Measurements from ENCODE around the gene INPP5B. TPM values are rescaled to one million over a fixed set of nuclear protein-coding genes. Genes with fewer than 3 reads are reported as not detected.
A peak's percentile ranks its signal among the peaks of the same experiment; 100 is the strongest.
"Not testable (repeated sequence)": the region's sequence is repeated elsewhere in the genome, so short reads cannot be mapped to it uniquely, and the experiment has no call there.

The INPP5B gene
- total RNA-seq, 2 experiments from 2014 or later = 26.3 to 26.7 TPM

DNA sequence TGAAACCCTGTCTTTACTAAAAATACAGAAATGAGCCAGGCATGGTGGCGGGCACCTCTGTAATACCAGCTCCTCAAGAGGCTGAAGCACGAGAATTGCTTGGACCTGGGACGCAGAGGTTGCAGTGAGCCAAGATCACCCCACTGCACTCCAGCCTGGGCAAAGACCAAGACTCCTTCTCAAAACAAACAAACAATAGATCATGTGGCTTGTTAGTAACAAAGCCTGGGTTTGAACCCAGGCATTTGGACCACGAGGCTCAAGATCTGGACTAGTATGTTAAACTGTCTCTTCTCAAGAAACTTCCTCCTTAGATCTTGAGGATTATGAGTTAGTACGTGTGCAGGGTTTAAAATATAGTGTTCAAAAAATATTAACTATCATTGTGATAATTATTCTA is 1.6 kb downstream of the INPP5B start:
- no peaks in the 10 kb centered on the region for H3K9me3 Mint-ChIP-seq
- ChIA-PET POLR2A (interaction anchor here (2.1 kb wide), 1 partner anchor 14 kb away, joined by 7 read pairs; no protein-coding TSS in a partner anchor), CTCF (no interaction called here)
- H3K27me3 Mint-ChIP-seq = no peaks in the 10 kb centered on the region
- H3K4me1 Mint-ChIP-seq = peaks cover 12% of the 10 kb centered on the region
- no peak overlapping the region for H3K4me3 Mint-ChIP-seq
- H3K36me3 Mint-ChIP-seq (ENCODE audit: low read depth) = no peaks in the 10 kb centered on the region
- DNase-seq = no peak
- no peak overlapping the region for H3K27ac Mint-ChIP-seq

DNA sequence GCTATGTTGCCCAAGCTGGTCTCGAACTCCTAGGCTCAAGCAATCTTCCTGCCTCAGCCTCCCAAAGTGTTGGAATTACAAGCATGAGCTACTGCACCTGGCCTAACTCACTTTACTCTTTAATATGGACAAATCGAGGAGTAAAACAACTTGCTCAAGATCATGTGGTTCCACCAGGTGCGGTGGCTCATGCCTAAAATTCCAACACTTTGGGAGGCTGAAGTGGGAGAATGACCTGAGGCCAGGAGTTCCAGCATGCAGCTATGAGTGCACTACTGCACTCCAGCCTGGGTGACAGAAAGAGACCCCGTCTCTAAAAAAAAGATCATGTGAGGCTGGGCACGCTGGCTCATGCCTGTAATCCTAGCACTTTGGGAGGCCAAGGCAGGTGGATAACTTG is 2.0 kb downstream of the INPP5B start:
- no peak overlapping the region for H3K4me3 Mint-ChIP-seq
- CTCF ChIA-PET = no interaction called here
- no peaks in the 10 kb centered on the region for H3K36me3 Mint-ChIP-seq (ENCODE audit: low read depth)
- no peaks in the 10 kb centered on the region for H3K27me3 Mint-ChIP-seq
- H3K4me1 Mint-ChIP-seq = peaks cover 12% of the 10 kb centered on the region
- no peak for DNase-seq
- POLR2A ChIA-PET = interaction anchor here (2.1 kb wide), 1 partner anchor 14 kb away, joined by 7 read pairs; no protein-coding TSS in a partner anchor
- H3K9me3 Mint-ChIP-seq = no peaks in the 10 kb centered on the region
- H3K27ac Mint-ChIP-seq = no peak overlapping the region

DNA sequence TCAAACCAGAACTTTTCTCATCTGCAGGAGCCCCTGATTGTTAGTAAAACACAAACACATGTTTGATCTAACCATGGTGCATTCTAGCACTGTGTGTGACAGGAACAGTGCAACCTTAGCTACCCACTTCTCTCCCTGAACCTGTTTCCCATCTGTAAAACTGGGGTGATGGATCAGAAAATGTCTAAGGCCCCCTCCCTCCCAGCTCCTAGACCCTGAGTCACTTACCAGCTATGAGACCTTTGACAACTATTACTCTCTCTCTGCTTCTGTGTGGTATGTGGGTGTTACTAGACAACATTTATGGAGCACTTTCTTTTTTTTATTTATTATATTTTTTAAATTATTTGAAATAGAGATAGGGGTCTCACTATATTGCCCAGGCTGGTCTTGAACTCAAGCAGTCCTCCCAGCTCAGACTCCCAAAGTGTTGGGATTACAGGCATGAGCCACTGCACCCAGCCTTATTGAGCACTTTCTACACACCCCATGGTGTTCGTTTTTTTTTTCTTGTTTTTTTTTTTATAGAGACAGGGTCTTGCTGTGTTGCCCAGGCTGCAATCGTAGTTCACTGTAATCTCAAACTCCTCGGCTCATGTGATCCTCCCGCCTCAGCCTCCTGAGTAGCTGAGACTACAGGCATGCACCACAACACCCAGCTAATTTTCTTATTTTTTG is 2.6 kb downstream of the INPP5B start:
- Mint-ChIP-seq H3K9me3 (no peaks in the 10 kb centered on the region), H3K36me3 (ENCODE audit: low read depth) (no peaks in the 10 kb centered on the region), H3K4me1 (peaks cover 12% of the 10 kb centered on the region), H3K27ac (no peak overlapping the region), H3K4me3 (no peak overlapping the region), H3K27me3 (no peaks in the 10 kb centered on the region)
- CTCF ChIA-PET = no interaction called here
- DNase-seq = no peak
- POLR2A ChIA-PET = interaction anchor here (2.1 kb wide), 1 partner anchor 13 kb away, joined by 7 read pairs; no protein-coding TSS in a partner anchor

DNA sequence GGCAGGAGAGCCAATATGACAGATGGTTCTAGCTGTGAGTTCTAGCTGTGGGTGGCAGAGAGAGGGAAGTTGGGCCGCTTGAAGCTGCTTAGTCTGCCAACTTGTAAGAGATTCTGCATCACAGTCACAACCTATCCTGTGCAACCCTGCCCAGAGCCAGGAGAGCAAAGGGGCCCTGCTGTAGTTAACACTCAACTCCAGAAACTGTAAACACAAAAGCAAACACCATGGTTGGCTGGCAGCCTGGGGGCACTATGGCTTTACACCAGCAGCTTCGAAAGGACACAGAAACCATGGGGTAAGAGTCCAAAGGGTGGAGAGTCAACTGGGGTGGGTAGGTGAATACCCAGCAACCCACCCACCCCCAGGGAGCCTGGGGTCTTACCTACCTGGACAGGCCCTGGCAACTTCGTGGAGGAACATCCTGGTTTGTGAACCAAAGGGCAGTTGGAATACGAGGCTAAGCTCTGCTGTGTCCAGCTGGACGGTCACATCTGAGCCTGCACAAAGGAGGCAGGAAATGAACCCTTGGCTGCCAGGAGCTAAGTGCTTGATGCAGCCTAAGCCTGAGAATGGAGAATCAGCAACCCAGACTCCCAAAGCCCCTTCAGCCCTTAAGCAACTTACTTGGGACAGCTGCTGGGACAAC is 6.4 kb downstream of the INPP5B start:
- no peaks in the 10 kb centered on the region for H3K27me3 Mint-ChIP-seq
- peaks cover 5% of the 10 kb centered on the region for H3K36me3 Mint-ChIP-seq (ENCODE audit: low read depth)
- no peak for DNase-seq
- H3K27ac Mint-ChIP-seq = no peak overlapping the region
- no peaks in the 10 kb centered on the region for H3K9me3 Mint-ChIP-seq
- CTCF ChIA-PET = no interaction called here
- no peak overlapping the region for H3K4me3 Mint-ChIP-seq
- POLR2A ChIA-PET = interaction anchor here (1.2 kb wide), 1 partner anchor 9 kb away, joined by 3 read pairs; no protein-coding TSS in a partner anchor
- no peaks in the 10 kb centered on the region for H3K4me1 Mint-ChIP-seq

DNA sequence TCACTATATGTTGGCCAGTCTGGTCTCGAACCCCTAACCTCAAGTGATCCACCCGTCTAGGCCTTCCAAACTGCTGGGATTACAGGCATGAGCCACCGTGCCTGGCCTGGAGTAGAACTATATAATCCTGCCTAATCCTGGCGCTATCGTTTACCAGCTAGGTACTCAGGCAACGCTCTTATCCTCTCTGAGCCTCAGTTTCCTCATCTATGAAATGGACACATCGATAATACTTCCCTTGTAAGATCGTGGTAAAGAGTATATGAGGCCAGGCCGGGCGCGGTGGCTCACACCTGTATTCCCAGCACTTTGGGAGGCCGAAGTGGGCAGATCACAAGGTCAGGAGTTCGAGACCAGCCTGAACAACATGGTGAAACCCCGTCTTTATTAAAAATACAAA is 10.1 kb downstream of the INPP5B start:
- CTCF ChIA-PET = interaction anchor here (0.6 to 2.6 kb wide), 2 partner anchors 10 to 34 kb away, joined by 3 to 8 read pairs; partner anchors contain the start of gene INPP5B
- POLR2A ChIA-PET; DNase-seq; H3K27ac Mint-ChIP-seq; H3K27me3 Mint-ChIP-seq; H3K9me3 Mint-ChIP-seq; H3K4me1 Mint-ChIP-seq; H3K4me3 Mint-ChIP-seq; H3K36me3 Mint-ChIP-seq (ENCODE audit: low read depth): not testable (repeated sequence)

DNA sequence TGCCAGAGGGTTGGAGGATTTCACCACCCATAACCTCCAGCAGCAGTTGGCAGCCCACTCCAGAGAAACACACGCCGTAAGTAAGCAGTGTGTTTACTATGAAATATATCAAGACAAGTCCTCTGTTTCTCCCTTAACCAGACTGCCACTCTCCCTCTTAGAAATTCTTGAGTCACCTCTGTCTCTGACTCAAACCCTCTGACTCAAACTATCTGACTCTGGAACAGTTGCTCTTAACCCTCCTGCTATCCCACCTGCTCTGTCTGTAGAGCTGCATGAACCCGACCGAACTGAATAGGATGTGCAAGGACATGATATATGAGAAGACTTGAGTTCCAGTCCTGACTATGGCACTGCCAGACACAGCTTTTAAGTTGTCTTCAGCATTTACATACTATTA is 14.1 kb downstream of the INPP5B start:
- Mint-ChIP-seq H3K27me3 (no peaks in the 10 kb centered on the region), H3K27ac (no peak overlapping the region), H3K9me3 (no peaks in the 10 kb centered on the region), H3K4me1 (peaks cover 26% of the 10 kb centered on the region), H3K36me3 (ENCODE audit: low read depth) (peaks cover 10% of the 10 kb centered on the region), H3K4me3 (peak overlapping the region; percentile 43)
- POLR2A ChIA-PET = no interaction called here
- no peak for DNase-seq
- CTCF ChIA-PET = interaction anchor here (1.6 kb wide), 1 partner anchor 56 kb away, joined by 5 read pairs; no protein-coding TSS in a partner anchor

DNA sequence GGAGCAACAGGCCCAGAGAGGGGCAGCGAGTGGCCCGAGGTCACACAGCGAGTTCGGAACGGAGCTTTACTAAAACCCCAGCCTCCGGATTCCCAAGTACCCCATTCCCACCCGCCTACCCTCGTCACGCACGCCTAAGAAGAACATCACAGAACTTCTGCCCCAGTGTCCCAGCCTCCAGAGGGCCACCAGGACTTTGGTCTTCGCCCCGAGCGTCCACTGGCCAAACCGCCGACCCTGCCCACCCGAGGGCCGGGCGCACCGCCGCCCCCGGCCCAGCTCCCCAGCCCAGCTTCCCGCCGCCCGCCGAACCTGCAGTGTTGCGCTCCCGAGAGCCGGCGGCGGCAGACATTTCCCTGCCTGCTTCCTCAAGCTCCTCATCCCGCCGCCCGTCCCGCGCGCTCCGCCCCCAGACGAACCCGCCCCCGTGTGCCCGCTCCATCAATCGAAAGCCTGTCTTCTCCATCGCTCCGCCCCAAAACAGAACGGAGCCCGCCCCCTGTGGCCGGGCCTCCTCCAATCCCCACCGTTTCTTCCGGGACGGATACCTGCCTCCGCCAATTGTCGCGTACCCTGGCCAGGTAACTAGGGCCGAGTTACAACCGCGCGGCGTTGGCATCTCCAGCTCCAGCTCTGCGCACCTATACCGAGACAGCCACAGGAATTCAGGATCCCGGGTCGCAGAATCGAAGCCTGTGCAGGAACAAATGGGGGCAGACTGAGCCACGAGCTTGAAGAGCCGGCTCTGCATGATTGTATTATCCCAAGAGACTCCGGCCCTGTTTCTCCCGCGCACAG is 15.3 kb downstream of the INPP5B start:
- no peaks in the 10 kb centered on the region for H3K27me3 Mint-ChIP-seq
- POLR2A ChIA-PET = interaction anchor here (0.7 to 2.3 kb wide), 10 partner anchors 8 to 124 kb away, joined by 3 to 12 read pairs (median 4); partner anchors contain the start of genes C1orf122, INPP5B and YRDC
- peaks cover 30% of the 10 kb centered on the region for H3K4me1 Mint-ChIP-seq
- H3K4me3 Mint-ChIP-seq = peak overlapping the region; percentile 94
- peaks cover 10% of the 10 kb centered on the region for H3K36me3 Mint-ChIP-seq (ENCODE audit: low read depth)
- CTCF ChIA-PET = interaction anchor here (0.5 to 2.7 kb wide), 7 partner anchors 15 to 1675 kb away, joined by 3 to 15 read pairs (median 3); partner anchors contain the start of genes INPP5B and MTF1
- no peaks in the 10 kb centered on the region for H3K9me3 Mint-ChIP-seq
- DNase-seq = peak; percentile 98
- H3K27ac Mint-ChIP-seq = peak overlapping the region; percentile 57

DNA sequence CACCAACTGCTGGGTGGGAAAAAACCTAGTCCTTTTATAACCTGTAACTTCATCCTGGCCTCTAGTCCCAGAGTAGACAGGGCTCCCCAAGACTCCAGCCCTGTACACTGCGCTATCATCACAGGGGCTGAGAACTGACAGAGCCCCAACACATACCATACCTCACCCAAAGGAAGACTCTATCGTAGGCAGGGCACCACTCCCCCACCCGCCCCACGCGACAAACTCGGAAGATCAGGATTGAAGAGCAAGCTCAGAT is 15.8 kb downstream of the INPP5B start:
- peaks cover 36% of the 10 kb centered on the region for H3K4me1 Mint-ChIP-seq
- POLR2A ChIA-PET = interaction anchor here (0.9 to 2.3 kb wide), 9 partner anchors 9 to 123 kb away, joined by 3 to 12 read pairs (median 4); partner anchors contain the start of genes C1orf122 and YRDC

DNA sequence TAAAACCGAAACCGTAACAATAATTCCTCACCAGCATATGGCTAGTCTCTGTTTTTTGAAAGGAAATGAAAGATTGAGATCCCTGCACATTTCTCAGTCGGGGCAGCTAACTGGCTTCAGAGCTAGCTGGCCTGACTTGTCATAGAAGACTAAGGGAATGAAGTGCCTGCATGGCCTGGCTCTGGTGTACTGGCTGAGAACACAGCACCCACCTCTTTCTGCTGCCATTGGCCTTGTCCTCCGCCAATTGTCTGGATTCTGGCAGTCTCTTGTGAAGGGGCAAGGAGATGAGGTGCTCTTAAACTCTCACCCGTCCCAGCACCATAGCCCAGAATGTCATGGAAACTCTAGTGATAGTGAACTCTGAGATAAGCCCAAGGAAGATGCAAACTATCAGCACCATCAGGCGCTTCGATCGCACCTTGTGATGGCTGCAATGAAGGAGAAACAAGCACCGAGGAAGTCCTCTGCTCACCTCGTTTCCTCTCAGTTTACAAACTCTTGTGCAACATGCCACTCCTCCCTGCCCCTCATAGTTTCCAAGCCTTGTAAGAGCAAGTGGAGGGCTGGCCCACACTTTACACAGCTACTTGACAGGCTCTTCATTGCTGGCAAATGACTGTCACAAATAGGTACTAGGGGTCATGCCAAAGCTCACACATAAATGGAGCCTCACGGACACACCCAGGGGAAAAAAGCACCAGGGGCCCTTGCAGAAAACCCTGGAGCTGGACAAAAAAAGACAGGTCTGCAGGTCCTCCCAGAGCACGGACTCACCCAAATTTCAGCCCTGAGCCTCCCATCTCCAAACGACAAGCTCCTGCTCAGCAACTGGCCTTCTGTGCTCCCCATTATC is 16.4 kb downstream of the INPP5B start:
- H3K4me1 Mint-ChIP-seq = peaks cover 41% of the 10 kb centered on the region
- H3K36me3 Mint-ChIP-seq (ENCODE audit: low read depth) = peaks cover 5% of the 10 kb centered on the region
- H3K4me3 Mint-ChIP-seq = peak overlapping the region; percentile 94
- H3K27ac Mint-ChIP-seq = peak overlapping the region; percentile 57
- POLR2A ChIA-PET = interaction anchor here (0.9 to 2.3 kb wide), 6 partner anchors 9 to 123 kb away, joined by 3 to 12 read pairs (median 6); partner anchors contain the start of genes C1orf122 and YRDC
- no peaks in the 10 kb centered on the region for H3K9me3 Mint-ChIP-seq
- no peaks in the 10 kb centered on the region for H3K27me3 Mint-ChIP-seq
- peak; percentile 35 for DNase-seq
- CTCF ChIA-PET = interaction anchor here (1.0 to 2.7 kb wide), 3 partner anchors 16 to 99 kb away, joined by 3 to 15 read pairs (median 4); partner anchors contain the start of genes INPP5B and MTF1

More for the DNA sequence above, 15.8 kb downstream of the INPP5B start:
- H3K27me3 Mint-ChIP-seq = no peaks in the 10 kb centered on the region
- H3K27ac Mint-ChIP-seq = peak overlapping the region; percentile 57
- peak; percentile 29 for DNase-seq
- no peaks in the 10 kb centered on the region for H3K9me3 Mint-ChIP-seq
- peaks cover 8% of the 10 kb centered on the region for H3K36me3 Mint-ChIP-seq (ENCODE audit: low read depth)
- CTCF ChIA-PET = interaction anchor here (0.7 to 2.7 kb wide), 6 partner anchors 16 to 1106 kb away, joined by 3 to 15 read pairs (median 4); partner anchors contain the start of genes INPP5B and MTF1
- H3K4me3 Mint-ChIP-seq = peak overlapping the region; percentile 94

DNA sequence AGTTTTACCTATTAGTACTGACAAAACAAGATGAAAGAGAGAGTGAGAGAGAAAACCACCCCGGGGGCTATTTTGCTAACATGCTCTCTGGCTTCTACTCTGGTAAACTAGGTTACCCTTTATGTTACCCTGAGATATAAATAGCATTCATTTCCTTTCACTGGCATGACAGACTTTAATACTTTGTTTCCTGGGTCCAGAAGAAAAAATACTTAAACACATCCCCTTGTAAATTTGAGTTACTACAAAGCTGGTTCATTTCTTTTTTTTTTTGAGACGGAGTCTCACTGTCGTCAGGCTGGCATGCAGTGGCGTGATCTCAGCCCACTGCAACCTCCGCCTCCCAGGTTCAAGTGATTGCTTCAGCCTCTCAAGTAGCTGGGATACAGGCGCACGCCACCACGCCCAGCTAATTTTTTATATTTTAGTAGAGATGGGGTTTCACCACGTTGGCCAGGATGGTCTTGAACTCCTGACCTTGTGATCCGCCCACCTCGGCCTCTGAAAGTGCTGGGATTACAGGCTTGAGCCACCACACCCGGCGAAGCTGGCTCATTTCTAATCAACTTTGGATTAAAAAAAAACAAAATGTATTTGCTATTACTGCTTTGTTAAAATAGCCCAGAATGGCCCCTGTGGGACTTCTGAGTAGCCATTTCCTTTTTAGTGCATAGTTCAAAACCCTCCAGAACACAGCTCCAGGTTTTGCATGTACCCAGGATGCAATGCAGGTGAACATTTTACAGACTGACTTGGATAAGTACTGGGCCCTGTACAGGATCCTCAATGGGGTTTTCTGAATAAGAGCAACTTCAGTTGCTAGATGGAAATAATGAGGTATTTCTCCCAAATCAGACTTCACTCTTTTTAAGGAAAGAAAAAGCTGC is 20.6 kb downstream of the INPP5B start:
- Mint-ChIP-seq H3K4me1 (peaks cover 43% of the 10 kb centered on the region), H3K36me3 (ENCODE audit: low read depth) (peaks cover 3% of the 10 kb centered on the region), H3K27me3 (no peaks in the 10 kb centered on the region), H3K4me3 (no peak overlapping the region), H3K27ac (peak overlapping the region; percentile 9), H3K9me3 (no peaks in the 10 kb centered on the region)
- ChIA-PET CTCF (no interaction called here), POLR2A (interaction anchor here (0.6 to 1.2 kb wide), 5 partner anchors 10 to 182 kb away, joined by 3 to 4 read pairs (median 3); partner anchors contain the start of genes INPP5B and UTP11)
- no peak for DNase-seq

DNA sequence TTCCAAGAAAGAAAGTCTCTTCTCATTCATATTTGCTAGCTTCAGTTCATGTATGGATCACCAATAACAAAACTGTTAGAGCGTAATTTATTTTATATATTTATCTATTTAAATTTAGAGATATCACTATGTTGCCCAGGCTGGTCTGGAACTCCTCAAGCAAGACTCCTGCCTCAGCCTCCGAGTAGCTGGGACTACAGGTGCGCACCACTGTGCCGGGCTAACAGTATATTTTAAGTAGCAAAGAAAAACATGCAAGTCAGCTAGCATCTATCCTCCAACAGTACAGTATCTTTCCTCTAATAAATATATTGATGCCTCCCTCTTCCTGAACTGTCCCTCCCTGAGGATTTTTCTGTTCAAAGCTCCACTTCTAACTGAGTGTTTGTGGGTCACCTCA is 21.5 kb downstream of the INPP5B start:
- Mint-ChIP-seq H3K36me3 (ENCODE audit: low read depth) (peaks cover 3% of the 10 kb centered on the region), H3K9me3 (no peaks in the 10 kb centered on the region), H3K4me3 (no peak overlapping the region), H3K27ac (peak overlapping the region; percentile 9), H3K27me3 (no peaks in the 10 kb centered on the region), H3K4me1 (peaks cover 34% of the 10 kb centered on the region)
- CTCF ChIA-PET = no interaction called here
- POLR2A ChIA-PET = interaction anchor here (0.7 kb wide), 1 partner anchor 22 kb away, joined by 4 read pairs; the partner anchor contains the start of gene INPP5B
- no peak for DNase-seq

Data from activated CD4-positive, alpha-beta memory T cell treated with anti-CD3 and anti-CD28 coated beads, Interleukin-2, amount 10 ng/mL, durations not matched to agents 7 days and 5 days (primary cell).